ENCODE results near the gene PLET1.
"Not testable (repeated sequence)": the region's sequence is repeated elsewhere in the genome, so short reads cannot be mapped to it uniquely, and the experiment has no call there.

PLET1 gene

DNA sequence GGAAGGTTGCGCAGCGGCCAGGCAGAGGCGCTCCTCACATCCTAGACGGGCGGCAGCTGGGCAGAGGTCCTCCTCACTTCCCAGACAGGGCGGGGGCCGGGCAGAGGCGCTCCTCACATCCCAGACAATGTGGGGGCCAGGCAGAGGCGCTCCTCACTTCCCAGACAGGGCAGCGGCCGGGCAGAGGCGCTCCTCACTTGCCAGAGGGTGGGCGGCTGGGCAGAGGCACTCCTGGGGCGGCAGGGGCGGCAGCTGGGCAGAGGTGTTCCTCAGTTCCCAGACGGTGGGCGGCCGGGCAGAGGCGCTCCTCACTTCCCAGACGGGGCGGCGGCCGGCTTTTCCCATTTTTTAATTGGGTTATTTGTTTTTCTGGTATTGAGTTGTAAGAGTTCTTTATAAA lies 54.6 kb downstream of the PLET1 start:
- no peak for DNase-seq

DNA sequence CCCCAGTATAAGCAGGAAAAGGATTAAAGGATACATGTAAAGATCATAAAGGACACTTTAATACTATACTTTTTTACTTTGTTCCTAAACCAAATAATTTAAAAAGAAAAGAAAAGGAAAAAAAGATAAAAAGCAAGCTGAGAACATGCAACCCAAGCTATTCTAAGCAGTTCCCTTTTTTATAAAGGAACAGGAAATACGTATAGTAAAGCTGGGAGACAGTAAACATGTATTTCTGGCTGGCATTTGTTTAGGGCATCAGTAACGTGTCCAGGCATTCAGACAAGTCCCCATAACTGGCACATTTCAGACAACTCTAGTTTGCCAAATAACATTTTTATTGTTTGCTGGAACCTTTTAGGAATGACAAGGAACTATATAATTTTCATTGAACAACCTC lies 60.4 kb downstream of the PLET1 start:
- no peak for DNase-seq

DNA sequence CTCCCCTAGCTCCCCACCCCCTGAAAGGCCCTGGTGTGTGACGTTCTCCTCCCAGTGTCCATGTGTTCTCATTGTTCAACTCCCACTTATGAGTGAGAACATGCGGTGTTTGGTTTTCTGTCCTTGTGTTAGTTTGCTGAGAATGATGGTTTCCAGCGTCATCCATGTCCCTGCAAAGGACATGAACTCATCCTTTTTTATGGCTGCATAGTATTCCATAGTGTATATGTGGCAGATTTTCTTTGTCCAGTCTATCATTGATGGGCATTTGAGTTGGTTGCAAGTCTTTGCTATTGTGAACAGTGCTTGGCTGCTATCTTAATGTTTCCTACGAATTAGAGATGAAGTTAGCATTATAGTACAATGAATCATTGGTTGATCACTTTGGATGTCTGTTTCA lies 61.6 kb downstream of the PLET1 start:
- DNase-seq, result not testable (repeated sequence)
